A549 treated with RU486 at 1 μM for 4 hours (cell line): ENCODE measurements around the gene TMEM256. TPM values are rescaled to one million over a fixed set of nuclear protein-coding genes. Genes with fewer than 3 reads are reported as not detected.

Experiments
- total RNA-seq: library from RNA; stranded (reverse); fragments of 200-300 nt; extraction: Qiagen RNA extraction; gene quantifications from 5 replicates; pipeline ENCODE4 v1.2.3, GENCODE V29; 2022; ENCODE audit warnings: low read depth

Gene TMEM256
- total RNA-seq, result 183 to 235 TPM (median 214 TPM) in 5 replicates

GRCh38 chr17:7403977-7404736 lies at the start of gene TMEM256:
TSS of gene TMEM256 (minus strand) at chr17:7404097. CDS start at chr17:7404084, 13 bp downstream.

DNA sequence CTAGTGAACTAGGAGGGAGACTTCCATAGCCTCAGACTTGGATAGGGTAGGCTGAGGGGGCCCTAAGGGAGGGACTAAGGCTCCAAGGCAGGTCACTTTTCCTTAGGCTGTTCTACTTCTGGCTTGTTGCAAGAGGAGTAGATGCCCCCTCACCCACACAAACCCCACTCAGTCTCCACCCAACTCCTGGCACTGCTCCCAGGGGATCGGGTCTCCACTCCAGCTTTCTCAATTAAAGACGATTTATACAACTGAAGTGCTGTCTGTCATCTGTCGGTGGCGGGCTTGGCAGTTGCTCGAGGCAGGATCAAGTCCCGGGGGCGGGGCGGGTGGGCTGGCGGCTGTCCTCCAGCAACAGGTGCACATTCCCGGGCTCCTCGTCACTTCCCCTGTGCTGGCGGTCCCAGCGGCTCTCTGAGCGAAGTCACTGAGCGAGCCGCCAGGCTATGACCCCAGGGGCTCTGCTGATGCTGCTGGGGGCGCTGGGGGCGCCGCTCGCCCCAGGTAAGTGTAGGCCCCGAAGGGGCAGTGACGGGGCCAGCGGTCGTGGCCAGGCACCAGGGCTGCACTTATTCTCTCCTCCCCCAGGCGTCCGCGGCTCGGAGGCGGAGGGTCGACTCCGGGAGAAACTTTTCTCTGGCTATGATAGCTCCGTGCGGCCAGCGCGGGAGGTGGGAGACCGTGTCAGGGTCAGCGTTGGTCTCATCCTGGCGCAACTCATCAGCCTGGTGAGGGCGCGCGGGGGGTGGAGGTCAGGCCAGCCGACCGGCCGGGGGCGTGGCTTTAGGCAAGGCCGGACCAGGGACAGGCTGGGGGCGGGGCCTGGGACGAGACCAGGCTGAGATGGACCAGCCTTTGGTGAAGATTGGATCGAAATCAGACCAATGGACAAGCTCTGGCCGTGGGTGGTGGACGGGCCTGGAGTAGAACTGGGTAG lies 41.1 kb upstream of the TMEM256 start, which contains the start of gene CHRNB1:
Gene CHRNB1, plus strand, starts transcription at position 380 of the 937 bp plus-strand sequence. Its CDS starts 67 bp downstream, at position 447.

DNA sequence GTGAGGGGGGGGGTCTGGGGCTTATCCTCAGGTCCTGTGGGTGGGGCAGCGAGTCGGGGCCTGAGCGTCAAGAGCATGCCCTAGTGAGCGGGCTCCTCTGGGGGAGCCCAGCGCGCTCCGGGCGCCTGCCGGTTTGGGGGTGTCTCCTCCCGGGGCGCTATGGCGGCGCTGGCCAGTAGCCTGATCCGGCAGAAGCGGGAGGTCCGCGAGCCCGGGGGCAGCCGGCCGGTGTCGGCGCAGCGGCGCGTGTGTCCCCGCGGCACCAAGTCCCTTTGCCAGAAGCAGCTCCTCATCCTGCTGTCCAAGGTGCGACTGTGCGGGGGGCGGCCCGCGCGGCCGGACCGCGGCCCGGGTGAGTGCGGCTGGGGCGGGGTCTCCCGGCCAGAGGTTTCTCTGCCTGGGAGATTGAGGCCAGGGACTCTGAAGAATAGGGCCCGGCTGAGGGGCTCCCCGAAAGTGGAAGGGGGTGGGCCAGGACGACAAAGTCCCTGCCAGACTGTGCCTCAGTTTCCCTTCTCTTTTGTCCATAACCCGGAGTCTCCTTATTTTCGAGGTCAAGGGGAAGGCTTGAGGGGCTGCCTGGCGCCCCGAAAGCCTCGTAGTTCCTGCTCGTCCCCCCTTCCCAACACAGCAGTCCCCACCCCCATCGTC lies 35.7 kb upstream of the TMEM256 start, which contains the start of gene FGF11:
Gene FGF11, plus strand, starts transcription at position 51 of the 651 bp plus-strand sequence. Its CDS starts 109 bp downstream, at position 160.

DNA sequence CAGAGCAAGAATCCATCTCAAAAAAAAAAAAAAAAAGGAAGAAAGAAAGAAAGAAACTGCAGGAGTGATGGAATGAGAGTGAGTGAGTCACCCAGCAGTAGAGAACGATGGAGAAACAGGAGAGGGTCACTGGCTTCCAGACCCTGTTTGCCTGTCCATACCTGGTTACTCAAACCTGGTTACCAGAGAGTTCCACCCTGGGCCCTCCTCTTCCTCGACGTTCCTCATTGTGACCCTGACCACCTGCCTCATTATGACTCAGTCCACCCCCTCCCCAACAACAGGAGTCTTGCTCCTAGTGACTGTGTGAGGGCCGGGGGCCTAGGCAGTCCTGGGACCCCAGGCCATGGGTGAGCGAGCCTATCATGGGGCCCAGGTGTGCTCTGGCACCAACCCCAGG lies 24.7 kb upstream of the TMEM256 start, which contains the start of gene SPEM3:
Gene SPEM3, plus strand, starts transcription at position 301 of the 400 bp plus-strand sequence. Its CDS starts 46 bp downstream, at position 347.

DNA sequence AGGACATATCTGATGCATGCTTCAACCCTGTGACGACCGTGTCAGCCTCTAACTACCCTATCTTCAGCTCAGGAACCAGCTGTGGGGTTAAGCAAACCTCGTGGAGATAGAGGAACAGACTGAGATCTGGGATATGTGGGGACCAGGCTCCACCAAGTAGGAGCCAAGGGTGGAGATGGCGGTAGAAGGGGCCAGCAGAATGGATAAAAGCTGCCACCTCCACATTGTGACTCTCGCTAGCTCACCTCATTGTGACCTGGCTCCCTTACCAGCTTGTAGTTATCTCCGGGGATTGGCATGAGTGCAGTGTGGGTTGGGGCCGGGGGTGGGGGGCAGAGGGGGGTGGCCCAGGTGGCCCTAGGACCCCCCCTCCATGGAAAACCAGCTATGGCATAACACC lies 21.4 kb upstream of the TMEM256 start, which contains the start of gene SPEM2:
Gene SPEM2, plus strand, starts transcription at position 301 of the 400 bp plus-strand sequence. Its CDS starts 73 bp downstream, at position 374.

DNA sequence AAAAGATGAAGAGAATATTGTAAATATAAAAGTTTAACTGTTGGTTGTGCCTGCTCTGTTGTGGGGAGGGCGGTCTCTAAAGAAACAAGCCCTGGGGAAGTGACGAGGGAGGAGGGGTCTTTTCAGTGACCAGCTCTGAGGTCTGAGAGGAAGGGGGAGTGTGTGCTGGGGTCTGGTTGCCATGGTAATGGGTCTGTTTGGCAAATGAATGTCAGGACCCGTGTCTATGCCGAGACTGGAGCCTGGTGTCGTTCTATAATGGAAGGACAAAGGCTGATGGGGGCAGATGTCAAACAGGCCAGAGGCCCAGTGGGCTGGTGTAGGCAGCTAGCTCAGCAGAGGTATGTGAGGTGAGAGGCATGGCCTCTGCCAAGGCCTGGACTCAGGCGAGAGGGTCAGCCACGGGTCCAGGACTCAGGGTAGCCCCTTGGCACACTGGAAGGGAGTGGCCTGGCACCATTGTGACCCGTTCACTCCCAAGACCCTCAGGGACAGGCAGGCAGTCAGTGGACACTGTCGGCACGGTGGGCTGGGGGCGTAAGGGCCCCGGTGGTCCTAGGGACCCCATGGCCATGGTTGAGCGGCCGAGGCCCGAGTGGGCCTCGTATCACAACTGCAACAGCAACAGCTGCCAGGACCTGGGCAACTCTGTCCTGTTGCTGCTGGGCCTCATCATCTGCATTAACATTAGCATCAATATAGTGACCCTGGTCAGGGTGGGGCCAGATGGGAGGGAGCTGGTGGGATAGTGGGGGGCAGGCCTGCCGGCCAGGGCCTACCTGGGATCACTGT lies 16.1 kb upstream of the TMEM256 start, which contains the start of gene SPEM1:
Gene SPEM1, plus strand, starts transcription at position 506 of the 792 bp plus-strand sequence. Its CDS starts 61 bp downstream, at position 567.

GRCh38 chr17:7407485-7408251 lies 3.8 kb upstream of the TMEM256 start, which contains the start of gene NLGN2:
TSS of gene NLGN2 (plus strand) at chr17:7407845. CDS start at chr17:7408256, 411 bp downstream.

DNA sequence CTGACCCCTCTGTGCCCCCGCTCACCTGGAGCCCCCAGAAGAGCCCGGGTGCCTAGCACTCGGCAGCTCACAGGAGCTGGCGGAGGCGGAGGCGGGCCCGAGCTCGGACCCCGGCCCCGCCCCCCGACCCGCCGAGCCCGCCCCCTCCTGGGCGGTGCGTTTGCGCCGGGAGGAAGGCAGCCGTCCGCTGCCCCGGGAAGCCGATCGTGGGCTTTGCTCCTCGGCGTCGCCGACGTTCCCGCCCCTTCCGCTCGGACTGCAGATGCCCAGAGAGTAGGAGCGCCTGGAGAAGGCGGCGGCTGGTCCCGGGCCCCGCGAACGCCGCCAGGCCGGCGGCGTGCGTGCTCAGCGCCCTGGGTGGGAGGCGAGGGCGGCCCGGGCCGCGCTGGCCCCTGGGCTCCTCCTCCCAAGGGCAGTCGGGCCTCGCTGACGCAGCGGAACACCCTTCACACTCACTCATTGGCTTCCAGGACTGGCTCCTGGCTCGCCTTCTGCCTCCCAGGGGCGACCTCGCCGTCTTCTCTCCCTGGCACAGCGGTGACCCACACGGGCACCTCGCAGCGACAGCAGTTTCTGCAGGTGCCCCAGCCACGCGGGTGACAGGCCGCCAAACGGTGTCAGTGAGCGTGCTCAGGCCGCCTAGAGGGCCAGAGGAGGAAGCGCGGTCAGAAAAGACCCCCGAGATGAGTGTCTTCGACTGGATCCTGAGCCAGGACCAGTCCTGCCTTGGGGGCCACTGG lies 9.3 kb downstream of the TMEM256 start, which contains the start of gene PLSCR3:
Gene PLSCR3, minus strand, starts transcription at position 74 of the 740 bp plus-strand sequence. CDS start 415 bp downstream, outside the sequence.

DNA sequence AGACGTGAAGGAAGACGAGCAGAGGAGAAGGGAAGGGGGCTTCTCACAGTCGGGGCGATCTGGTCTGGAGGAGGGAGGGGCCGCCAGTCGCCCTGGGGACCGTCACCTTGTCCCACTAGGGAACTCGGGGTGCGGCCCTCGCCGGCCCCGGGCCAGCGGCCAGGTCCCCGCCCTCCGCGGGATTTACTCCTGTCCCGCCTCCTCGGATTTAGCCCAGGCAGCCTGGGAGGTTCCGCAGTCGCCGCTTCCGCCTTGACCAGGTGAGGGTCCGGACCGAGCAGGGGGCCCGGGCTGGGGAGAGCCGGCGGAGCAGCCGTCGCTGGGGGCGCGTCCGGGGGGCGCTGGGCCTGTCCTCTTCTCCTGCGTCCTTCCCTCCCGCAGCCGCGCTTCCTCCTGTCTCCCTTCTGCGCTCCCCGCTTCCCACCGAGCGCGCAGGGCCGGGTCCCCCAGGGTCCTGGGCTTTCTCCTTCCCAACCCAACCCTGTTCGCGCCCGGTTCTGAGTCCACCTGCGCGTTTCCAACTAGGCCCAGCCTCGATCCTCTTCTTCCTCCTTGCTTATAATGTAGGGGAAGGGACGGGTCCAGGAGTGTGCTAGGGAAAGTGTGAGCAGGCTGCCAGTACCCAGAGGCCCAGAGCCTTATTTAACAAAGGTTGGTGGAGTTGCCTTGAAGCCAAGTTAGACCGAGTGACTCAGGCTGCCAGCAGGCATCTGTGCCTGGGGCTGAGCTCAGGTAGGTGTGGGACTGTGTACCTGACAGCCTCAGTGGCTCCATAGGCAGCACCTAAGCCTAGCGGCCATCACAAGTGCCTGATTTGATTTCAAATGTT lies 22.8 kb downstream of the TMEM256 start, which contains the start of gene TNK1:
Gene TNK1, plus strand, starts transcription at position 235 of the 829 bp plus-strand sequence. CDS start 1,838 bp downstream, outside the sequence.

DNA sequence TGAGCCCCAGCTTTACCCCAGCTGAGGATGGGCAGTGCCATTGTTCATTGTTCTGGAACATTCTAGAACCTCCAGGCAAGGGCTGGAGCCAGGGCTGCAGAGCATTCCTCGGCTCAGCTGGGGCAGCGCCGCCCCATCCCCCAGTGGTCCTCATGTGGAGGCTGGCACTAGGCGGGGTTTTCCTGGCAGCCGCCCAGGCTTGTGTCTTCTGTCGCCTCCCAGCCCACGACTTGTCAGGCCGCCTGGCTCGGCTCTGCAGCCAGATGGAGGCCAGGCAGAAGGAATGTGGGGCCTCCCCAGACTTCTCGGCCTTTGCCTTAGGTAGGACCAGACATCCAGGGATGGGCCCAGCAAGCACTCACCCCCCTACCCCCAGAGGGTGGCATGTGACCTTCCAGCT lies 48.8 kb downstream of the TMEM256 start, which contains the start of gene TMEM95:
Gene TMEM95, plus strand, starts transcription at position 104 of the 400 bp plus-strand sequence. Its CDS starts 49 bp downstream, at position 153.

Other genes starting within 250 kb of the TMEM256 start
- gene ASGR1, start 224.7 kb downstream of the TMEM256 start, total RNA-seq, result 1.0 to 1.5 TPM (median 1.3 TPM) in 5 replicates
- 7.2 to 10.7 TPM (median 8.9 TPM) in 5 replicates for gene DLG4, start 184.3 kb downstream of the TMEM256 start, total RNA-seq
- gene ACADVL, start 184.2 kb downstream of the TMEM256 start, total RNA-seq, result 373 to 531 TPM (median 506 TPM) in 5 replicates
- 26.1 to 39.5 TPM (median 37.0 TPM) in 5 replicates for gene DVL2, start 169.6 kb downstream of the TMEM256 start, total RNA-seq
- 82.3 to 110 TPM (median 92.2 TPM) in 5 replicates for gene PHF23, start 164.6 kb downstream of the TMEM256 start, total RNA-seq
- gene GABARAP, start 161.6 kb downstream of the TMEM256 start, total RNA-seq, result 678 to 759 TPM (median 700 TPM) in 5 replicates
- gene CTDNEP1, start 152.4 kb downstream of the TMEM256 start, total RNA-seq, result 210 to 241 TPM (median 229 TPM) in 5 replicates
- 110 to 138 TPM (median 124 TPM) in 5 replicates for gene ELP5, start 151.9 kb downstream of the TMEM256 start, total RNA-seq
- gene CLDN7, start 141.6 kb downstream of the TMEM256 start, total RNA-seq, result 0.57 to 1.5 TPM (median 0.71 TPM) in 5 replicates
- gene SLC2A4, start 122.4 kb downstream of the TMEM256 start, total RNA-seq, result 0.07 to 0.29 TPM (median 0.17 TPM) in 5 replicates
- gene YBX2, start 109.5 kb downstream of the TMEM256 start, total RNA-seq, result 0.32 to 0.80 TPM (median 0.41 TPM) in 5 replicates
- 1,703 to 1,867 TPM (median 1,727 TPM) in 5 replicates for gene EIF5A, start 96.5 kb downstream of the TMEM256 start, total RNA-seq
- gene GPS2, start 88.7 kb downstream of the TMEM256 start, total RNA-seq, result 86.5 to 109 TPM (median 99.7 TPM) in 5 replicates
- 21.8 to 31.5 TPM (median 27.2 TPM) in 5 replicates for gene NEURL4, start 74.8 kb downstream of the TMEM256 start, total RNA-seq
- gene ACAP1, start 67.6 kb downstream of the TMEM256 start, total RNA-seq, result 0.74 to 8.9 TPM (median 4.6 TPM) in 5 replicates
- 10.7 to 15.4 TPM (median 12.9 TPM) in 5 replicates for gene KCTD11, start 51.9 kb downstream of the TMEM256 start, total RNA-seq
- not detected in 5 replicates for gene TMEM95, start 48.9 kb downstream of the TMEM256 start, total RNA-seq
- 1.5 to 2.1 TPM (median 1.9 TPM) in 5 replicates for gene TNK1, start 23.0 kb downstream of the TMEM256 start, total RNA-seq
- 35.0 to 47.4 TPM (median 36.8 TPM) in 5 replicates for gene PLSCR3, start 9.6 kb downstream of the TMEM256 start, total RNA-seq
- gene NLGN2, start 3.7 kb upstream of the TMEM256 start, total RNA-seq, result 13.0 to 21.8 TPM (median 16.6 TPM) in 5 replicates
- not detected in 5 replicates for gene SPEM1, start 16.2 kb upstream of the TMEM256 start, total RNA-seq
- 0.08 TPM in 1 of 5 replicates, not detected in the others for gene SPEM2, start 21.5 kb upstream of the TMEM256 start, total RNA-seq
- gene SPEM3, start 24.8 kb upstream of the TMEM256 start, total RNA-seq, result not detected in 5 replicates
- 8.7 to 15.2 TPM (median 12.6 TPM) in 5 replicates for gene TMEM102, start 31.3 kb upstream of the TMEM256 start, total RNA-seq
- 0.74 to 1.4 TPM (median 1.2 TPM) in 5 replicates for gene FGF11, start 35.4 kb upstream of the TMEM256 start, total RNA-seq
- gene CHRNB1, start 41.0 kb upstream of the TMEM256 start, total RNA-seq, result 5.7 to 8.0 TPM (median 7.2 TPM) in 5 replicates
- 17.8 to 24.3 TPM (median 22.7 TPM) in 5 replicates for gene ZBTB4, start 75.5 kb upstream of the TMEM256 start, total RNA-seq
- gene SLC35G6, start 77.3 kb upstream of the TMEM256 start, total RNA-seq, result not detected in 5 replicates
- gene POLR2A, start 80.3 kb upstream of the TMEM256 start, total RNA-seq, result 62.1 to 84.5 TPM (median 77.7 TPM) in 5 replicates
- 8.8 to 13.0 TPM (median 10.7 TPM) in 5 replicates for gene TNFSF12, start 145.0 kb upstream of the TMEM256 start, total RNA-seq
- gene TNFSF13, start 154.7 kb upstream of the TMEM256 start, total RNA-seq, result 0.72 to 1.5 TPM (median 1.1 TPM) in 5 replicates
- 93.8 to 107 TPM (median 95.9 TPM) in 5 replicates for gene SENP3, start 157.8 kb upstream of the TMEM256 start, total RNA-seq
- gene CD68, start 175.5 kb upstream of the TMEM256 start, total RNA-seq, result 31.7 to 44.5 TPM (median 39.7 TPM) in 5 replicates
- 117 to 140 TPM (median 122 TPM) in 5 replicates for gene MPDU1, start 179.8 kb upstream of the TMEM256 start, total RNA-seq
- gene SOX15, start 186.0 kb upstream of the TMEM256 start, total RNA-seq, result 0.16 to 0.30 TPM (median 0.19 TPM) in 5 replicates
- gene FXR2, start 210.8 kb upstream of the TMEM256 start, total RNA-seq, result 52.7 to 63.1 TPM (median 62.0 TPM) in 5 replicates
- gene SAT2, start 223.7 kb upstream of the TMEM256 start, total RNA-seq, result 70.6 to 108 TPM (median 81.7 TPM) in 5 replicates
- 0.47 to 0.70 TPM (median 0.64 TPM) in 5 replicates for gene SHBG, start 226.0 kb upstream of the TMEM256 start, total RNA-seq
- gene ATP1B2, start 246.8 kb upstream of the TMEM256 start, total RNA-seq, result 0.13 to 0.42 TPM (median 0.27 TPM) in 5 replicates